ENCODE measurements around the gene UCP1.
"Not testable (repeated sequence)": the region's sequence is repeated elsewhere in the genome, so short reads cannot be mapped to it uniquely, and the experiment has no call there.

UCP1 gene

DNA sequence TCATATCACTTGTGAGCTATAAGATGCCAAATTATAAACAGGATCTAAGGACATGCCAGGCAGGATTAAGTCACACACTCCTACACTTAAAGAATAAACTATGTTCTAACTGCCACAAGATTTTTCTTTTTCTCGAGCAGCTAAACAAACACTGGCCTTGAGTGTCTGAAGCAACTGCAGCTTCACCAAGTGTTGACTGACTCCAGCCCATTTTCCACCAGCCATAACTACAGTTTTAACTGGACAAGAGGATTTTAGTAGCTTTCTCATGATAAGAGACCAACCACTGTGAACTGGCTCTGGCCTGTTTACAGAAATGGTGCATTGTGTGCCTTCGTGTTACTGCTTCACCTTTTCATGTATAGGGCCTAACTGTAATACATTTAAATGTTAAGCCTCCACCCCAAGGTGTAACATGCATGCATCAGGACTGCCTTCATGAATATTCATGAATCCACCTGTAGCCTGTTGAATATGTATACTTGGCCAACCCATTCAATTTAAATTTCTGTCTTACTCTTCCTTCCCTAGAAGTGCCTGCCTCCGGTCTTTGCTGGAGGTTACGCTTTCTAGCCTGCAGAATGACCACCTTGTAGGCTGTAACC is 10.8 kb downstream of the UCP1 start:
- DNase-seq: no peak
- in situ Hi-C loops (cut with MboI; ENCODE audit: low pct_unique_long_range_greater_than_20kb, low sequenced_read_pairs): no loop called here

DNA sequence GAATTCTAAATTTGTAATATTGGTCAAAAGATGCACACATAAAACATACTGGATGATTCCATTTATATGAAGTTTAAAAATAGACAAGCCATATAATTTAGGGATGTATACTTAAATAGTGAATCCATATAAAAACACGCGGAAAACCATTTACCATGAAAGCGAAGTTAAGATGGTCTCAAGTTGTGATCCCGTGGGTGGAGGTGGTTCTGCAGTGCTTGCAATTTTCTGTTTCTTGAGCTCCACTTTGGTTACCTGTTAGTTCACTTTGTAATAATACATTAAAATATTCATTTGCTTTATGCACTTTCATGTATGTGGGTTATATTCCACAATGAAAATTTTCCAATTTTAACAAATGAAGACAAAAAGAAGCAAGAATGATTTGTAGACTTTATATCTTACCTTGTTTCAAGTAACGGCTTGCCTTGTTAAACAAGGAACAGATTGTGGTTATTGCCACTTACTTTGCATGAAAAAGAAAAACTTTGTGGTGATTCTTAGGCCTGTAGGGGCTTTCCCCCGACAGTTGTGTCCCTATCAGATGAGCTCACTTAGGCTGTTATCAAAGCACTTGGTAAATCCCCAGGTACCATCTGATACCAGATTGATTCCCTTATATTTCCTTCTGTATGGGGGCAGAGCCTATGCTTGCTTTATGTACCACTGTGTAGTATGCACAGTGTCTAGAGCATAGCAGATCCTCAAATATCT is 12.2 kb downstream of the UCP1 start:
- no peak for DNase-seq
- in situ Hi-C loops (cut with MboI; ENCODE audit: low pct_unique_long_range_greater_than_20kb, low sequenced_read_pairs): no loop called here

DNA sequence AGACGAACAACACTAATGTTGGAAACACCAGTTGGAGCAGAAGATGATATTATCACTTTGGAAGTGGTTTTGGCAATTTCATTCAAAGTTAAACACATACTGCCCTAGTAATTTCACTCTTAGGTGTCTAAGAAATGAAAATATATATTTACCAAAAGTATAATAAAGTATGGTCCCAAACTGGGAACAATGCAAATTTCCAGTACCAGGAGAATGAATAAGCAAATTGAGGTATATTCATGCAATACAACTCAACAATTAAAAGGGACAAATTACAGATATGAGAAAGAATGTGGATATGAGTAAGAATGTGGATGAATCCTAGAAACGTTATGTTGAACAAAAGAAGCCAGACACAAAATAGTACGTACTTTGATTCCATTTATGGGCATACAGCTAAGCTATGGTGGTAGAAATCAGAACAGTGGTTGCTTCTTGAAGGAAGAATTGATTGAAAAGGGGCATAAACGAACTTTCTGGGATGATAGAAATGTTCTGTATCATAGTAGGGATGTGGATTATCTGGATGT is 34.7 kb downstream of the UCP1 start:
- in situ Hi-C loops (cut with MboI; ENCODE audit: low pct_unique_long_range_greater_than_20kb, low sequenced_read_pairs): no loop called here
- no peak for DNase-seq

DNA sequence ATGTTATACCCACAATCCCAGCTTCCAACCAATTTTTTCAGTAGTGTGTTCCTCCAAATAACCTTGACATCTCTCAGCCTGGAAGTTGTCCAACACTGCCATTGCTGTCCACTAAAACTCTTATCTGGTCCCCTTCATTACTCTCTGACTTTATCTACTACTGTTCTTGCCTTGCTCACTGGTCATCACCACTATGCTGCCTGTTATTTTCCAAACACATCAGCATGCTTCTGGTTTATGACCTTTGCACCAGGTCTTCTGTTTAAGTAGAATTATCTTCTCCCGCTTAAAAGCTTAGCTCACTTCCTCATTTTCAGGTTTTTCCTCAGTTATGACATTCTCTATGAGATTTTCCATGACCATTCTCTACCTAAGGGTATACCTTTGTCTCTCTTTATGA is 39.3 kb downstream of the UCP1 start:
- peak; percentile 30 for DNase-seq
- in situ Hi-C loops (cut with MboI; ENCODE audit: low pct_unique_long_range_greater_than_20kb, low sequenced_read_pairs): no loop called here

DNA sequence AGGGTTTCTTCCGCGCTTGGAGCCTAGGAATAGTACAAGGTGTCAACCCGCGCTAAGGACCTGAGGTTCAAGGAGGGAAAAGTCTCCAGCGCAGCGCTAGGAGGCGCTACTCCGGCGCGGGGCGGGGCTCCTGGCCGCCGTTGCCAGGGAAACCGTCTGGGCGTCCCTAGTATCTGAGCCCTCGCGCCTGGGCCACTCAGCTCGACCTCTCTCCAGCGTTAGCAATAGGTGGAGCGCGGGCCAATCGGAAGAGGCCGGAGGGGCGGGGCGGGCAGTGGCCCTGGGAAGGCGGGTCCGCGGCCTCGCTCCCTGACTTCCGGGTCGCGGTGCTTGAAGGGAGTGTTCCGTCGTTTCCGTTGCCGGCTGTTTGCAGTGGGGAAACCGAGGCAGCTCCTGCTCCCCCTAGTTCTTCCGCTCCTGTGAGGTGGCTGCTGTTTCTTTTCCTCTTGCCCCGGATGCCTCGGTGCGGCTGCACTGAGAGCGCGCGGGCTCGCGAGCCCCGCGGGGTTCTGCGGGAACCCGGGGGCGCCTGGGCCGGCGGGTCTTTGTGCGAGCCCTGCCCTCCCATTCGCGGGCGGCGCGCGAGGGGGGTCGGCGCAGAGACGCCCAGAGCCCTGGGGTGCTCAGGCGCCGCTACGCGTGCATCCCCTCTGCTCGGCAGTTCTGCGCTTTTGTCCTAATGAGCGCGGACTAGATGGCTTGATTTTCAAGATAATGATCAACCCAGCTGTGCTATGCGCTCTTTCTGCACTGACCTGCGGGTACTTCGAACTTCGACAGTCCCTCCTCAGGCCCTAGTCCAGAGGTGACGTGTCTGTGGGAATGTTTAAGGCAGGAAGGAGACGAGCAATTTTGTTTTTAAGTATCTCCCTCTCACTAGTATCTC is 44.7 kb downstream of the UCP1 start, which contains the start of gene ELMOD2:
Gene ELMOD2 (plus strand): TSS at position 312 of the 886 bp plus-strand sequence. CDS start 1,261 bp downstream, outside the sequence.
- DNase-seq: peak; percentile 98
- in situ Hi-C loops (cut with MboI; ENCODE audit: low pct_unique_long_range_greater_than_20kb, low sequenced_read_pairs): no loop called here

DNA sequence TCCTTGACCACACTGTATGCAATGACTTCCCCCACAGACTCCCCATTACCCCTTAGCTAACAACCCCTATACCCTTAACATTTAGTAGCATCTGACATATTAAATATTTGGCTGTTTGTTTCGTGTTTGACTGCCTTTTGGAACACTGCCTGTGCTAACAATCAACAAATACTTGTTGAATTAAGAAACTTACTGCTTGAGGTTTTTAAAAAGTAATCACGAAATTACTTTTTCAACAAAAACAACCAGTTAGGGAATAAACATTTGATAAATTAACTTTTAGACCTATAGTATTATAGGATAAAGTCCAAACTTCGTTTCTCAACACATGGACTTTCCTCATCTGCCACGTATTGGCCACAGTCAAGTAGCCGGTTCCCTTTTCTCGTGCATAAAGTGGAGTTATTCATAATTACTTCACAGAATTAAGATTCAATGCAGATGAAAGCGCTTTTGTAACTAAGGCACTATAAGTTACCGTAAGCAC is 45.3 kb downstream of the UCP1 start:
- in situ Hi-C loops (cut with MboI; ENCODE audit: low pct_unique_long_range_greater_than_20kb, low sequenced_read_pairs): no loop called here
- no peak for DNase-seq

DNA sequence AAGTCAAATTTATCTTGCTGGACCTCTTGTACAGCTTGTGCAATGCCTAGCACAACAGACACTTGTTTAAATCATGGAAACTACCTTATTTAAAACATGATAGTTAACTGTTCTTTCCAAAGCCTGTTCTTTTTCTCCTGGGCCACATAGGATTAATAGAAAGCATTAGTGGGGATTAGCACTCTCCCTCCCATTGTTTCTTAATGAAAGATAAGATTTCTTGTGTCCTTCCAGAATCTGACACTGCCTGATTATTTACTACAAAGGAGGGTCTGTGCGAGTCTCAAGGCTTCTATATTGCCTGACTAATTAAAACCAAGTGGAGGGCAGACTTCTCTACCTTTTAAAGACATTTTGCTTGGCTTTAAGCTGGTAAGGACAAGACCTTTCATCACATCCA is 53.3 kb downstream of the UCP1 start:
- no peak for DNase-seq
- in situ Hi-C loops (cut with MboI; ENCODE audit: low pct_unique_long_range_greater_than_20kb, low sequenced_read_pairs): no loop called here

DNA sequence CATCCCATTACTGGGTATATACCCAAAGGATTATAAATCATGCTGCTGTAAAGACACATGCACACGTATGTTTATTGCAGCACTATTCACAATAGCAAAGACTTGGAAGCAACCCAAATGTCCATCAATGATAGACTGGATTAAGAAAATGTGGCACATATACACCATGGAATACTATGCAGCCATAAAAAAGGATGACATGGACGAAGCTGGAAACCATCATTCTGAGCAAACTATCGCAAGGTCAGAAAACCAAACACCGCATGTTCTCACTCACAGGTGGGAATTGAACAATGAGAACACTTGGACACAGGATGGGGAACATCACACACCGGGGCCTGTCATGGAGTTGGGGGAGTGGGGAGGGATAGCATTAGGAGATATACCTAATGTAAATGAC is 55.0 kb downstream of the UCP1 start:
- DNase-seq; in situ Hi-C loops (cut with MboI; ENCODE audit: low pct_unique_long_range_greater_than_20kb, low sequenced_read_pairs): not testable (repeated sequence)

Measured in KBM-7 (cell line).